Measurements from ENCODE around the gene RPS21.

DNA sequence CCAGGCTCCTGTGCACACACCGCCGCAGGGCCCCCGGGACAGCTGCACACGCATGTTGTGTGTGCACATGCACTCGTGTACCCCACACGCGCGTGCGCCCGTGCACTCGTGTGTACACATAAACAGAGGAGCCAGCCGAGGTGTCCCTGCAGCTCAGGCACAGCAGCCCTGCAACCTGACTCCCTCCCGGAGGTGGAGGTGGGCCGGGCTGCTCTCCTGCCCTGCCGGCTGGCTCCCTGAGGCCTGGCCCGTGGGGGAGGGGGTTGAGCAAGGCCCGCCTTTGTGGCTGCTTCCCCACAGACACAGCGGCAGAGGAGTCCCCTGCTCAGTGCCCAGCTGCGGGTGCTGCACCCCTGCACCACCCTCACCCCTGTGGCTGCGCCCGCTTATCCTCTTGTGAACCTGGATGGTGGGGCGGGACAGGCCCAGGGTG, 39.8 kb downstream of the RPS21 start:
- TF ChIP-seq CTCF (IDR thresholded peaks at IDR 0.05) (no peak), EZH2phosphoT487 (IDR thresholded peaks at IDR 0.05) (no peak)
